HG03469 (cell line): ENCODE data around the gene STX8.

Experiments used
- ATAC-seq: cut with Tn5 transposase; IDR thresholded peaks from one replicate; pipeline ENCODE4 v1.9.1; 2021; ENCODE audit warnings: mild to moderate bottlenecking, moderate library complexity, moderate number of reproducible peaks; ENCODE audit not compliant: unreplicated experiment

STX8 gene

GRCh38 chr17:9218064-9218635, 357.5 kb downstream of the STX8 start:
- no peak for ATAC-seq

GRCh38 chr17:9217151-9218056, 358.2 kb downstream of the STX8 start:
- no peak for ATAC-seq

GRCh38 chr17:9215465-9215864, 360.2 kb downstream of the STX8 start:
- no peak for ATAC-seq

- ATAC-seq = no peak
Observed at GRCh38 chr17:9213303-9213640, 362.3 kb downstream of the STX8 start.

GRCh38 chr17:9212376-9213302, 363.0 kb downstream of the STX8 start:
- ATAC-seq = no peak

GRCh38 chr17:9211133-9211765, 364.4 kb downstream of the STX8 start:
- ATAC-seq = no peak

GRCh38 chr17:9209781-9210370, 365.7 kb downstream of the STX8 start:
- ATAC-seq = no peak

GRCh38 chr17:9209347-9209746, 366.3 kb downstream of the STX8 start:
- ATAC-seq = no peak

- ATAC-seq = no peak
Observed at GRCh38 chr17:9208381-9209105, 367.1 kb downstream of the STX8 start.

- ATAC-seq = no peak
Observed at GRCh38 chr17:9206741-9207332, 368.8 kb downstream of the STX8 start.

GRCh38 chr17:9206410-9206703, 369.3 kb downstream of the STX8 start:
- ATAC-seq = no peak

- ATAC-seq = no peak
Observed at GRCh38 chr17:9205520-9206409, 369.9 kb downstream of the STX8 start.

- ATAC-seq = no peak
Observed at GRCh38 chr17:9204637-9205329, 370.8 kb downstream of the STX8 start.

- ATAC-seq = no peak
Observed at GRCh38 chr17:9203771-9204425, 371.7 kb downstream of the STX8 start.

GRCh38 chr17:9202532-9202931, 373.1 kb downstream of the STX8 start:
- ATAC-seq = no peak

- ATAC-seq = no peak
Observed at GRCh38 chr17:9200699-9201359, 374.8 kb downstream of the STX8 start.
